Bronchial epithelial cell (primary cell): Measurements from ENCODE around the gene GRID2. TPM values are rescaled to one million over a fixed set of nuclear protein-coding genes. Genes with fewer than 3 reads are reported as not detected.
A peak's percentile ranks its signal among the peaks of the same experiment; 100 is the strongest.

Experiments
- DNase-seq: peaks from one replicate; pipeline ENCODE4 v3.0.0-alpha.2; 2010; ENCODE audit warnings: low read depth
- FAIRE-seq: peaks from 2 replicates; lab custom pipeline; 2011; peaks lifted over from hg19 to GRCh38; lab: Jason Lieb, UNC
- H3K27me3 ChIP-seq: 2 replicates; pipeline ENCODE4 v1.5.1; 2011; ENCODE audit warnings: low read length; ENCODE audit not compliant: control insufficient read depth, insufficient read depth
- H3K36me3 ChIP-seq: 2 replicates; pipeline ENCODE4 v1.5.1; 2011; ENCODE audit warnings: low read length; ENCODE audit not compliant: control insufficient read depth, insufficient read depth
- H3K4me3 ChIP-seq: 2 replicates; pipeline ENCODE4 v1.5.1; 2011; ENCODE audit warnings: mild to moderate bottlenecking, low read depth, low read length, control low read depth
- total RNA-seq: library from RNA; depleted of rRNA; stranded (reverse); fragments of >200 nt; gene quantifications from 2 replicates; pipeline ENCODE4 v1.2.1, GENCODE V29; 2014
- TF ChIP-seq, protein P1 (sequence below): IDR thresholded peaks from 2 replicates; pipeline ENCODE4 v1.5.1; 2011; ENCODE audit warnings: mild to moderate bottlenecking, moderate library complexity, low read length, control low read depth, inconsistent platforms; ENCODE audit not compliant: insufficient read depth, severe bottlenecking

Gene GRID2
- total RNA-seq, 1 donor from 2014 or later = not detected

DNA sequence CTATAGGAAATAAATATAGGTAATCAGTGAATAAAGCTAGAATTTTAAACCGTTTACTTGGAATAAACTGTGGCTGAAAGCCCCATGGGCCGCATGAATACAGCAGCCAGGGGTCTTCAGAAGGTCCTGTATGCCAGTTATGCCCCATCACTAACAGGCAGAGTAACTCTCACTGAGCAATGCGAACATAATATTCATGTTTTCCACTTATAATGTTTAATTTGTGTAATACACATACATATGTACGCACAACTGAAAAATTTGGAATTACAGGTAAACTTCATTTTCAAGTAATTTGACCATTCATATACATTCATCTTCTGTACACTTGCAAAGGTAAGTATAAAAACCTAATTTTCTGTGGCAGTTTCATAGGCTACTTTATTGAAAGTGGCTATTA, 998.5 kb downstream of the GRID2 start:
- H3K27me3 ChIP-seq = no peaks in the 10 kb centered on the region
- no peak overlapping the region for H3K4me3 ChIP-seq
- TF ChIP-seq, protein P1, sequence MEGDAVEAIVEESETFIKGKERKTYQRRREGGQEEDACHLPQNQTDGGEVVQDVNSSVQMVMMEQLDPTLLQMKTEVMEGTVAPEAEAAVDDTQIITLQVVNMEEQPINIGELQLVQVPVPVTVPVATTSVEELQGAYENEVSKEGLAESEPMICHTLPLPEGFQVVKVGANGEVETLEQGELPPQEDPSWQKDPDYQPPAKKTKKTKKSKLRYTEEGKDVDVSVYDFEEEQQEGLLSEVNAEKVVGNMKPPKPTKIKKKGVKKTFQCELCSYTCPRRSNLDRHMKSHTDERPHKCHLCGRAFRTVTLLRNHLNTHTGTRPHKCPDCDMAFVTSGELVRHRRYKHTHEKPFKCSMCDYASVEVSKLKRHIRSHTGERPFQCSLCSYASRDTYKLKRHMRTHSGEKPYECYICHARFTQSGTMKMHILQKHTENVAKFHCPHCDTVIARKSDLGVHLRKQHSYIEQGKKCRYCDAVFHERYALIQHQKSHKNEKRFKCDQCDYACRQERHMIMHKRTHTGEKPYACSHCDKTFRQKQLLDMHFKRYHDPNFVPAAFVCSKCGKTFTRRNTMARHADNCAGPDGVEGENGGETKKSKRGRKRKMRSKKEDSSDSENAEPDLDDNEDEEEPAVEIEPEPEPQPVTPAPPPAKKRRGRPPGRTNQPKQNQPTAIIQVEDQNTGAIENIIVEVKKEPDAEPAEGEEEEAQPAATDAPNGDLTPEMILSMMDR = no peak
- no peak for FAIRE-seq
- H3K36me3 ChIP-seq = no peaks in the 10 kb centered on the region
- no peak for DNase-seq

DNA sequence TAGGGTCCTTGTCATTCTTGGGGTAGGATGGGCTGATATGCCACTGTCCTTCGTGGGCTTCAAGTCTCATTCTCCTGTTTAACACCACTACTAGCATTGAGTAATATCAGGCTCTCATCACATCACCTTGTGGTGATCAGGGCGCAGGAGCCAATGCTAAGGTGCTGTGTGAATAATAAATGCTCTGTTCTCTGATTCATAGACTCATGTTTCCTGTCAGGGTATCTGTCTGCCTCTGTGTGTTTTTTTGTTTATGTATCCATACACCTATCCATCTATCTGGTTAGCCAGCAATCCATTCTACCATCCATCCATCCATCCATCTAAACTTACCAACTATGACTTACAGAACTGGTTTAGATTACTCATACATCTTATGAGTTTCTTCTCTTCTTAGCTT, 999.7 kb downstream of the GRID2 start:
- H3K27me3 ChIP-seq = no peaks in the 10 kb centered on the region
- TF ChIP-seq, protein P1 = no peak
- no peak for FAIRE-seq
- no peak overlapping the region for H3K4me3 ChIP-seq
- DNase-seq = peak; percentile 60
- no peaks in the 10 kb centered on the region for H3K36me3 ChIP-seq

DNA sequence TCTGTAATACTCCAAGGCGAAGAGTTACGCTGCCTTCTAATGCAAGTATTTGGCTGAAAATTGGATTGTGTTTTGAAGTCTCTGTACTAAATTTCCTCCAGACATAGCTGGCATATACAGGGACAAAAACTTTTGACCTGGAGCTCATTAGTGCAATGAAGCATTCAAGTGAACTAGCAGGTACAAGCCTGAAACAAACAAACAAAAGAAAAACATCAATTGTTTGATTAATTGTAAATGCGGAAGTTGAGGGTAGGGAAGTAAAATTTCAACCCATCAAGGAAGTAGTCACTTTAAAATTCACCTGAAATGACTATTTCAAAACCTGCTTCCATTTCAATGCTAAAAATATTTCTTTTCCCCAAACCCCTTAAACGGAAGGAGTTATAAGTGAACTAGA, 1008.5 kb downstream of the GRID2 start:
- H3K36me3 ChIP-seq = no peaks in the 10 kb centered on the region
- DNase-seq (no peak), FAIRE-seq (no peak)
- no peak overlapping the region for H3K4me3 ChIP-seq
- no peaks in the 10 kb centered on the region for H3K27me3 ChIP-seq
- TF ChIP-seq, protein P1 = no peak

DNA sequence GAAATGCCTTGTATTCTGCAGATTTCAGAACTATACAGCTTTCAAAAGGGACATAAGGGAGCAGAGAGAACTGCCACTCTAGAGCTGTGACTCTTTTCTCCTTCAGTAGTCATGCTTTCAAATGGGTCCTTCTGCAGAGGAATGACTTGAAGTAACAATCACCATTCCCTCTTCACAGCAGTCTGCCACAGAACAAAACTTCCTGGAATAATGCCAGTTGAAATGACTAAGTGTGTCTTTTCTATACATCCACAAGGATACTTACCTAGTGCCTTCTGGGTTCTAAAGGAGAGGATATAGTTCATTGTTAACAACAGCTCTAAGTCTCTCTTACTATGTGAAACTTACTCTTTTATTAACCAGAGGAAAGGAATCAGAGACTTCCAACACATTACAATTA, 1009.4 kb downstream of the GRID2 start:
- Histone ChIP-seq H3K36me3 (no peaks in the 10 kb centered on the region), H3K27me3 (no peaks in the 10 kb centered on the region), H3K4me3 (no peak overlapping the region)
- TF ChIP-seq, protein P1 = no peak
- DNase-seq (peak; percentile 73), FAIRE-seq (no peak)

DNA sequence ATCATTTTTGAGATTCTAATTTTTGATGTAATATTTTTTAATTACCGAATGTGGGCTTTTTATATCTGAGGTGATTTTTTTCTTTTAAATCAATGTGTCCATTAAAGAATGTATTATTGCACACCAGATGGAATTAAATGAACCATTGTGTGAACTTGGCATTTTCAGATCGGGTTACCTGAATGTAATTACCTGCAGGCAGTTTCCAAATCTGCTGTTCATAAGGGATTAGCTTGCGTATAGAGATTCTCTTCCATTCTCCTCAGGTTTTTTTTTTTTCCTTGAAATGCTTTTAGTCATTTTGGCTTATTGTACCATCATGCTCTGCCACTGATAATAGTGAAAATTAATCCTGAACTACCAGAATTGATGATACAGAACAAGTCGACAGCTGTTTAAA, 1013.3 kb downstream of the GRID2 start:
- FAIRE-seq (no peak), DNase-seq (no peak)
- TF ChIP-seq, protein P1 = no peak
- no peaks in the 10 kb centered on the region for H3K36me3 ChIP-seq
- H3K27me3 ChIP-seq = no peaks in the 10 kb centered on the region
- H3K4me3 ChIP-seq = no peak overlapping the region

DNA sequence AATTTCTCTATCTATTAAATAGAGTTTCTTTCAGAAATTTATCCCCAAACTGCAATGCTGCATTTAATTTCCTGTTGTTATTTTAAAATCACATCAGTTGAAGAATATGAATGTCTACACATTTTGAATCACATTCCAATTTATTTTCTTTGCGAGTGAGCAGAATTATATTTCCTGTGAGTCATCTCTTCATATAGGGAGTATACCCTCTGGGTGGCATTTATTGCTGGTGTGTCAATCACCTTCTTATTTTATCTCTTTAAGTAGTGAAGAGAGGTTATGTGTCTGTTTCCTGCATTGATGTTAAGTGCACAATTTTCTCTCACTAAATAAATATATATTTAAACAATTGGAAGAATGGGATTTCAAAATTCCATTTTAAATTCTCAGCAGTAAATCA, 1013.8 kb downstream of the GRID2 start:
- no peak for FAIRE-seq
- no peaks in the 10 kb centered on the region for H3K27me3 ChIP-seq
- no peaks in the 10 kb centered on the region for H3K36me3 ChIP-seq
- H3K4me3 ChIP-seq = no peak overlapping the region
- peak; percentile 42 for DNase-seq
- TF ChIP-seq, protein P1 = no peak
